Measurements from ENCODE around the gene OR2F2. TPM values are rescaled to one million over a fixed set of nuclear protein-coding genes. Genes with fewer than 3 reads are reported as not detected.

The OR2F2 gene
- total RNA-seq, 1 donor, result not detected

GRCh38 chr7:143892527-143893300 lies 42.3 kb upstream of the OR2F2 start:
- peak; percentile 59 for DNase-seq (ENCODE audit: low read depth)
- H3K4me3 ChIP-seq (ENCODE audit: low read depth, low read length), result no peak overlapping the region
- peak; percentile 56 for TF ChIP-seq CTCF (IDR thresholded peaks at IDR 0.05; ENCODE audit: insufficient read depth, low read depth, low read length)

GRCh38 chr7:143896667-143897066 lies 38.4 kb upstream of the OR2F2 start:
- DNase-seq (ENCODE audit: low read depth), result no peak
- no peak for TF ChIP-seq CTCF (IDR thresholded peaks at IDR 0.05; ENCODE audit: insufficient read depth, low read depth, low read length)

GRCh38 chr7:143898810-143899209 lies 36.2 kb upstream of the OR2F2 start:
- TF ChIP-seq CTCF (IDR thresholded peaks at IDR 0.05; ENCODE audit: insufficient read depth, low read depth, low read length), result no peak
- no peak overlapping the region for H3K4me3 ChIP-seq (ENCODE audit: low read depth, low read length)

More at GRCh38 chr7:143896667-143897066, 38.4 kb upstream of the OR2F2 start:
- H3K4me3 ChIP-seq (ENCODE audit: low read depth, low read length), result no peak overlapping the region

GRCh38 chr7:143900230-143900766 lies 34.7 kb upstream of the OR2F2 start:
- H3K4me3 ChIP-seq (ENCODE audit: low read depth, low read length), result peak overlapping the region; percentile 93
- TF ChIP-seq CTCF (IDR thresholded peaks at IDR 0.05; ENCODE audit: insufficient read depth, low read depth, low read length), result no peak
- no peak for DNase-seq (ENCODE audit: low read depth)

More at GRCh38 chr7:143898810-143899209, 36.2 kb upstream of the OR2F2 start:
- no peak for DNase-seq (ENCODE audit: low read depth)

GRCh38 chr7:143901332-143901667 lies 33.7 kb upstream of the OR2F2 start:
- H3K4me3 ChIP-seq (ENCODE audit: low read depth, low read length), result peak overlapping the region; percentile 93
- DNase-seq (ENCODE audit: low read depth), result peak; percentile 52
- no peak for TF ChIP-seq CTCF (IDR thresholded peaks at IDR 0.05; ENCODE audit: insufficient read depth, low read depth, low read length)

GRCh38 chr7:143901668-143902331 lies 33.2 kb upstream of the OR2F2 start, which contains the start of gene TCAF1:
Gene TCAF1, minus strand, starts transcription at chr7:143902176. Its CDS starts 25,568 bp downstream, at chr7:143876608.
- TF ChIP-seq CTCF (IDR thresholded peaks at IDR 0.05; ENCODE audit: insufficient read depth, low read depth, low read length), result peak; percentile 36
- peak within 1 kb of the TSS; percentile 93 for H3K4me3 ChIP-seq (ENCODE audit: low read depth, low read length)
- DNase-seq (ENCODE audit: low read depth), result peak; percentile 97

Measured in fibroblast of villous mesenchyme (primary cell).